ENCODE results near the gene GPBP1L1. TPM values are rescaled to one million over a fixed set of nuclear protein-coding genes. Genes with fewer than 3 reads are reported as not detected.
"Not testable (repeated sequence)": the region's sequence is repeated elsewhere in the genome, so short reads cannot be mapped to it uniquely, and the experiment has no call there.

The GPBP1L1 gene, protein sequence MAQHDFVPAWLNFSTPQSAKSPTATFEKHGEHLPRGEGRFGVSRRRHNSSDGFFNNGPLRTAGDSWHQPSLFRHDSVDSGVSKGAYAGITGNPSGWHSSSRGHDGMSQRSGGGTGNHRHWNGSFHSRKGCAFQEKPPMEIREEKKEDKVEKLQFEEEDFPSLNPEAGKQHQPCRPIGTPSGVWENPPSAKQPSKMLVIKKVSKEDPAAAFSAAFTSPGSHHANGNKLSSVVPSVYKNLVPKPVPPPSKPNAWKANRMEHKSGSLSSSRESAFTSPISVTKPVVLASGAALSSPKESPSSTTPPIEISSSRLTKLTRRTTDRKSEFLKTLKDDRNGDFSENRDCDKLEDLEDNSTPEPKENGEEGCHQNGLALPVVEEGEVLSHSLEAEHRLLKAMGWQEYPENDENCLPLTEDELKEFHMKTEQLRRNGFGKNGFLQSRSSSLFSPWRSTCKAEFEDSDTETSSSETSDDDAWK
- total RNA-seq (2014; rRNA removed; shearing (Covaris generic)): 105 and 122 TPM in 2 replicates

DNA sequence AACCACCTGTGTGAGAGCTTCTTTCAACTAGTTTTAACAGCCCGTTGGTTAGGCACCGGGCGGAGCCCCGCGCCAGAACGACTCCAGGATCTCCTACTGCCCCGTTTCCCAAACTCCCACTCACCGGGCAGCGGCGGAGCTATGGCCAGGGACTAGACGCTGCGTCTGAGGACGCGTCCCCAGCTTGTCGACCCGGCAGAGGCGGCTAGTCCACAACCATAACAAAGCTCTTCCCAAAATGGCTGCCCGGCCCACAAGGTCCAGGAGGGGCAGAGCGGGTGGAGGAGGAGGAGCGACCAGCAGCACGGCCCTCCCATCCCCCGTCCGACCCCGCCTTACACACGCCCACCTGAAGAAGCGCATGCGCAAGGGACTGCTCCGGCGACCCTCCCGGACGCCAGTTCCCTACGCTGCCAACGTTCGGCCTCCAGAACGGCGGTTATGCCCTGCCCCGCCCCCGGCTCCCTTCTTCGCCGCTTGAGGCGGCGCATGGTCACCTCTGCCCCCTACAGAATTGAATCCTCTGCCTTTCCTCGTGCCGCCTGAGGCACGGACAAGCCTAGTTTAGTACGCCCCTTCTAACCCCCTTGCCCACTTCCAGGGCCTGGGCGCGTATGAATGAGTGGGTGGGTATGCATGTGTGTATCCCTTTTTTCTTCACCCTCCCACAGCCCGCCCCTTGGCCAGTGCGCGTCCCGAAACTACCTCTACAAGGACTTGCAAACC lies at the start of gene GPBP1L1:
Gene GPBP1L1, minus strand, starts transcription at position 246 of the 726 bp plus-strand sequence. CDS start 27,446 bp downstream, outside the sequence.
- DNase-seq (ENCODE audit: low read depth): peak; percentile 95

- no peak for DNase-seq (ENCODE audit: low read depth)
These were observed 44.5 kb upstream of the GPBP1L1 start for GRCh38 chr1:45730780-45731319.

DNA sequence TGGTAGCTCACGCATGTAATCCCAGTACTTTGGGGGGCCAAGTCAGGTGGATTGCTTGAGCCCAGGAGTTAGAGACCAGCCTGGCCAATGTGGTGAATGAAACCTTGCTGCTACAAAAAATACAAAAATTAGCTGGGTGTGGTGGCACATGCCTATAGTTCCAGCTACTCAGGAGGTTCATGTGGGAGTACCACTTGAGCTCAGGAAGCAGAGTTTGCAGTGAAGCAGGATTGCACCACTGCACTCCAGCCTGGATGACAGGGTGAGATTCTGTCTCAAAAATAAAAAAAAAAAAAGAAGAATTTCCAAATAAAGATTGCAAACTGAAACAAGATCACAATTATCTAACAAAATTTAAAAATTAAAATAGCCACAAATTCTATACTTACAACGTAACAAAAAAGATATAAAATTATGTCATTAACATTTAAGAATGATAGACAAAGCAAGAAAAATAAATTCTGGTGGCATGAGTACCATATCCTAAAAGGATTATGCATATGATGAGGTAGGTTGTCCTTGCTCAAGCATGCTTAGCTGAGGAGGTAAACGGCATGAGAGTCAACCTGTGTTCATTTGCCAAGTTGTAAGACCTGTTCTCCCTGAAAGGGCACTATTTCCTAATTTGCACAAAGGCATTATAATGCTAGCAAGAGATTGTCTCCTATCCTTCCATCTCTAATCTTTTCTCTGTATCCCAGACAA lies 43.9 kb upstream of the GPBP1L1 start:
- DNase-seq (ENCODE audit: low read depth): no peak

GRCh38 chr1:45726007-45726406 lies 39.7 kb upstream of the GPBP1L1 start:
- not testable (repeated sequence) for DNase-seq (ENCODE audit: low read depth)

GRCh38 chr1:45723248-45723930 lies 37.1 kb upstream of the GPBP1L1 start:
- DNase-seq (ENCODE audit: low read depth): no peak

DNA sequence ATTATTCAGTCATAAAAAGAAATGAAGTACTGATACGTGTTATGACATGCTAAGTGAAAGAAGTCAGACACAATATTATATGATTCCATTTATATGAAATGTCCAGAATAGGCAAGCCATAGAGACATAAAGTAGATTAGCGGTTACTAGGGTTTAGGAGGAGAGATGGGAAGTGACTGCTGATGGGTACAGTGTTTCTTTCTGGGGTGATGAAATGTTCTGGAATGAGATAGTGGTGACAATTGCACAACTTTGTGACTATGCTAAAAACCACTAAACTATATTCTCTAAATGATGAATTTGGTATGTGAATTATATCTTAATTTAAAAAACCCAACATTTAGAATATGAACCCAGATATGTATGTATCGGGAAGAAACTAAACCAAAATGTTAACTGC lies 36.5 kb upstream of the GPBP1L1 start:
- DNase-seq (ENCODE audit: low read depth): no peak

DNA sequence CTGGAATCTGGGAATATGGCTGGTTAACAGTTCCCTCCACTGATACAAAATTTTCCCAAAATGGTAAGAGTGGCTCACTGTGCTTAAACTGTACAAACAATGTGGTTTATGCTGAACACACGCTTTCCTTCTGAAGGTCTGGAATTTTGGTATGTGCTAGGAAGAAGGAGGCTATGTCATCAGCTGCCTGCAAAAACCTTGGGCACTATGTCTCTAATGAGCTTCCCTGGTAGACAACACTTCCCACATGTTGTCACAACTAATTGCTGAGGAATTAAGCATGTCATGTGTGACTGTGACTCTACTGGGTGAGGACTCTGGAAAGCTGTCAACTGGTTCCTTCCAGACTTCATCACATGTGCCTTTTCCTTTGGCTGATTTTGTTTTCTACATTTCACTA lies 34.9 kb upstream of the GPBP1L1 start:
- DNase-seq (ENCODE audit: low read depth): no peak

DNA sequence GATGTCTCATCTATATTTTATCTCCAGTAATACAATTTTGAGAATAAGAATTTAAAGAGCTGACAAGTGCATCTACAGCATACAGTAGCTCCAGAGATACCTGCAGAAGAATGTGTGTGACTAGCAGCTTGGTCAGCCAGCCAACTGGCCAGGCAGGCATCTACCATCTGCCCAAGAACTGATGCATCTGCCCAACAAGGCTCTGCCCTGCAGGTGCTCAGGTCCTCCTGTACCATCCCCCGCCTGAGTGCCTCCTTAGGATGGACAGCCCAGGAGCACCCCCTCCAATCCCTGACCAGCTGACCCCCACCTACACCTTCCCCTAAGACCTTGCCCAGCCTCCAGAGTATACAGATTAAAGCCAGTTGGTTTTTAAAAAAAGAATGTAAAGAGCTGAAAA lies 32.0 kb upstream of the GPBP1L1 start:
- no peak for DNase-seq (ENCODE audit: low read depth)

- not testable (repeated sequence) for DNase-seq (ENCODE audit: low read depth)
These were observed 31.1 kb upstream of the GPBP1L1 start for GRCh38 chr1:45717386-45717785.

GRCh38 chr1:45716700-45717099 lies 30.4 kb upstream of the GPBP1L1 start:
- DNase-seq (ENCODE audit: low read depth): no peak

GRCh38 chr1:45713711-45714110 lies 27.4 kb upstream of the GPBP1L1 start:
- DNase-seq (ENCODE audit: low read depth): no peak

- no peak for DNase-seq (ENCODE audit: low read depth)
These were observed 18.3 kb upstream of the GPBP1L1 start for GRCh38 chr1:45704637-45705036.

DNA sequence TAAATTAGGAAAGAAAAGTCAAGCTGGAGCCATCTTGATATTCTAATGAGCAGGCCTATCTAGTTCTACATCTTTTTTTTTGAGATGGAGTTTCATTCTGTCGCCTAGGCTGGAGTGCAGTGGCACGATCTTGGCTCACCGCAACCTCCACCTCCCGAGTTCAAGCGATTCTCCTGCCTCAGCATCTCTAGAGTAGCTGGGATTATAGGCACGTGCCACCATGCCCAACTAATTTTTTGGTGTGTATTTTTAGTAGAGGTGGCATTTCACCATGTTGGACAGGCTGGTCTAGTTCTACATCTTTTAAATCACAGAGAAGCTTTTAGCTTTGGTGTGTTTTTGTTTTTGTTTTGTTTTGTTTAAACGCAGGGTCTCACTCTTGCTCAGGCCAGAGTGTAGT lies 8.5 kb upstream of the GPBP1L1 start:
- no peak for DNase-seq (ENCODE audit: low read depth)

DNA sequence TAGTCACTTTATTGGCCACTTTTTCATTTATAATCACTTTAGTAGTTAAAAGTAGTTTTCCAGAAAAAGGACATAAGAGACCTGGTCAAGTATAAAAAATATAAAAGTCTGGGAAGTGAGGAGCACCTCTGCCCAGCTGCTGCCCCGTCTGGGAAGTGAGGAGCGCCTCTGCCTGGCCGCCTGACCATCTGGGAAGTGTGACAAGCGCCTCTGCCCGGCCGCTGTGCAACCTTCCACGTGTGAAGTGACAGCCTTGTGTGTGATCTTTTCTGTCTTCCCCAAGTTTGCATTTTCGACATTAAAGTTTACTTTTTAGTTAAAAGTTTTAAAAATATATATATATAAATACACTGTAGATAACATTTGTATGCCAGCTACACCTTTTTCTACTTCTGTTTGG lies 7.5 kb upstream of the GPBP1L1 start:
- not testable (repeated sequence) for DNase-seq (ENCODE audit: low read depth)

DNA sequence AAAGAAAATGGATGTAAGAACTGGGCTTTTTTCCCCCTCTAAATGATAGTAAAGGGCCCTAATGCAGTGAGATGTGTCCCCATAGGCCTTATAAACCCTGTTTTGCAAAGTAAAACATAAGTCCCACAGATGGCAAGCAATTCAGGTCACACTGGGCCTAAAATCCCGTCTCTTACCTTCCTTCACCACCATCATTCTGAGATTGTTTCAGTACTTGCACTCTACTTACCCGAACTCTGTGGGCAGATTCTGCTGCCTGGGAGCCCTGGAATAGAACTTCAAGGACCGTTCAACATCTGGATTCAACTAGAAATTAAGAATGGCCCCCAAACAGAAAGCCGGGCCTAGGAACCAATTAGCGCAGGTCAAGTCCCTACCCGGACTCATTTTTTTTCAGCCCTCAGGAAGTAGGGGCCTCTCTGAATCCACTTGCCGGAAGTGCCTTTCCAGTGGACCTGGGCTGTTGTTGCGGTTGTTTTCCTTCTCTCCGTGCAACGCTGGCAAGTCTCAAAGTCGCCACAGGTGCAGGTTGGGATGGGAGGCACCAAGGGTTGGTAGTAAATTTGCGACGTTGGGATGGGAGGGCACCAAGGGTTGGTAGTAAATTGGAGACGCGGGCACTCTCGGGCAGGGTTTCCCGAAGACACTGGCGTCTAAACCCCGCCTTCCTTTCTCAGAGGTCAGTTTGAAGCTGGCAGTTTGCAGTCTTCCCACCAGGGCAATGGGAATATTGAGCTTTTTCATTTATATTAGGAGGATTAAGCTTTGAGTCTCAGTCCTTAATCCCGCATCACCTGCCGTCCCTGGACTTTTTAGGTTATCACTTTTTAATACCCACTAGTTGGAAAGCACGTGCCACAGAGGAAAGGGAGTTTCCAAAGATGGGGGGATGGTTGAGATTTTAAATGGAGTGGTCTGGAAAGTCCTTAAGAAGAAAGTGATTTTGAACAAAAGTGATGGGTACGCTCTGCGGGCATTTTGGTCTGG lies 1.7 kb upstream of the GPBP1L1 start, which contains the start of gene TMEM69:
Gene TMEM69, plus strand, starts transcription at position 428 of the 987 bp plus-strand sequence. CDS start 2,888 bp downstream, outside the sequence.
- peak; percentile 90 for DNase-seq (ENCODE audit: low read depth)

DNA sequence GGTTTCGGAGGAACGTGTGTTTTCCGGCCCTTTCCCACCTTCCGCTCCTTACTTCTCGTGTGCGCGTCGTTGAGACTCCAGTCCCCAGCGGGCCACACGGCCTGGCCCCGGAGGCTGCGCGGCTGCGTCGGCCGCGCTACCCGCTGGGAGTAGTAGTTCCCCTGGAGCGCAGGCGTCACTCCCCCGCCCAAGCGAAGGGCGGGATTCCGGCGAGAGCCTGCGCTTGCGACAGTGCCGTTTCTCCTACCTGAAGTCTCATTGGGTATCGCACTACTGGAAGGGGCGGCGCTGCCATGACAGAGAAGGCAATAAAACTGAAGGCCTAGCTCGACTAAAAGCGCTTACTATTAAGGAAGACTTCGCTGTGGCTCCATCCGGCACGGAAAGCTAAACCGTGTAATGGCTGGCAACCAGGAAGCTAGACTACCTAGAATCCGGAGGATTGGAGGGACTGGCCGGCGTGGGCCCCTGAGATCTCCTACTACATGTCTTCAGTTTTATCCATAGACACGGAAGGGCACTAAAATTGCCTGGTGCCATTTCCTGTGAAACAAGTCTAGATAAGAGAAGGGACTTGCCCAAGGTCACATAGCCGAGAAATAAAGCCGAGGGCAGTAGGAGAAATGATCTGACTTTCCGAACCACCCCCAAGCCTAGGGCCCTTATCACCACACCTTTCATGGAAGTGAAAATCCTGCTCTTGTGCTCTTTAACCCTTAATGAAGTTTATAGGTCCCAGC lies 851 bp upstream of the GPBP1L1 start:
- peak; percentile 99 for DNase-seq (ENCODE audit: low read depth)

DNA sequence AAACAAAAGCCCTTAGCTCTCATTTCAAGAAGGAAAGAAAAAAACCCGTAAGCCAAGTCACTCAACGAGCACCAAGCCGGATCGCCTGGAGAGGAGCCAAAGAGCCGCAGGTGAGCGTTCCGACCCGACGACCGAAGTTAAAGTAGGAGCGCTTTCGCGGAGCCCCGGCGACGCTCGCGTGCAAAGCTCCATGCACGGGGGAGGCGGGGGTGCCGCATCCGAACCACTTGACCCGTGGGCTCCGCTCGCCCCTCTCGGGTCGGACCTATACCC lies 382 bp downstream of the GPBP1L1 start:
- DNase-seq (ENCODE audit: low read depth): peak; percentile 39

DNA sequence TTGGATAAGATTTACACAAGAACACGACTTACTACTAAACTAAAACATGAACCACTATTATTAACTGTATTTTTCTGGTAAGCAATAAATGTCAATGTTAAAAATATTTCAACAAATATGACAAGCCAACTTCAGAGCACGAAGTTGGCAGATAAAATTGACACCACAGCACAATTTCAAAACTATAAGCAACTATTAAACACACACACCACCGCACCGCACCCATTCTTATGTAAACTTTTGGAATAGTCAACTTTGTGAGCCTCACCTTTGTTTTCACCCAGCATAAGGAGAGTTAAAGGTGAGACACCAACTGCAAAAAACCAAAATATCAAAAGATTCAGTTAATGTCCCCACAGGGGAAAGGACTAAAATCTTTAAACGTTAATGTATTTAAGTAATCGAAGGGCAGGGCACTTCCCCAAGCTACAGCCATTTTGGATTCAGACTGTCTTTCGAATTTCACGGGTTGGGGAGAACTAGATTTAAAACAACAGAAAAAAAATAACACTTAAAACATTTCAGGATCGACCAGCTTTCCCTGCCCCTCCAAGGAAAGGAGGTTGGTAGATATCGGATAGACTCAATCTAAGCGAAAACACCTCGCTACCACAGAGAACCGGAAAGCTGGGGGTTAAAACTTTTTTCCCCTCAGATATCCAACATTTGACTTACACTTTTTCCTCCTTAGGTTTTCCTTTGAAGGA lies 872 bp downstream of the GPBP1L1 start:
- DNase-seq (ENCODE audit: low read depth): peak; percentile 3

DNA sequence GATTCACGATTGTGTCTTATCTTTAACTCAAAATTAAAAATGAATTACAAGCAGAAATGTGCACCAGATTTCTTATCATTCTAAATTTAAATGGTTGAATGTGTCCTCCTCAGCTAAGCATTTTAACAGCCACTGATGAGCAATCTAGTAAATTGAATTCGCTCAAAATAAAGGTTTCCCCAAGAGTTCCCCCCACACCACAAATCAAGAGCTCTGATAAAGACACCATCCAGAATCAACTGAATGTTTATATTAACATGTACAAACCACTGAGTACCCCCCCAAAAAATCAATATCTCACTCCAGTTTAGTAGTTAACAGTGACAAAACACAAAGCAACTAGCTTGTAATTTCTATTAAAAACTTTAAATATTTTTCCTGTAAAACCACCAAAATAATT lies 1.9 kb downstream of the GPBP1L1 start:
- no peak for DNase-seq (ENCODE audit: low read depth)
